Activated CD8-positive, alpha-beta T cell treated with anti-CD3 and anti-CD28 coated beads for 36 hours (primary cell): ENCODE results near the gene NFIC. TPM values are rescaled to one million over a fixed set of nuclear protein-coding genes. Genes with fewer than 3 reads are reported as not detected.
"Not testable (repeated sequence)": the region's sequence is repeated elsewhere in the genome, so short reads cannot be mapped to it uniquely, and the experiment has no call there.

Experiments used
- ATAC-seq: fragments of 200-7000 bp; cut with Tn5 transposase; one replicate; pipeline ENCODE4 v1.10.0; 2021; ENCODE audit warnings: mild to moderate bottlenecking, moderate library complexity
- CTCF ChIA-PET: fragments of 350-600 bp; sonication (Branson Sonifier 250); formaldehyde crosslinking; loops from one replicate; lab custom pipeline; 2021; ENCODE audit warnings: antibody characterized with exemption; lab: Charles Lee
- POLR2A ChIA-PET: fragments of 350-600 bp; sonication (Branson Sonifier 250); formaldehyde crosslinking; loops from one replicate; lab custom pipeline; 2021; ENCODE audit warnings: antibody characterized with exemption; lab: Charles Lee
- DNase-seq: peaks from one replicate; pipeline ENCODE4 v3.0.0-alpha.2; 2020
- H3K27ac Mint-ChIP-seq: one replicate; pipeline ENCODE4 v1.8.0; 2021; ENCODE audit warnings: mild to moderate bottlenecking, mixed read lengths
- H3K27me3 Mint-ChIP-seq: one replicate; pipeline ENCODE4 v1.8.0; 2021; ENCODE audit warnings: mixed read lengths
- H3K36me3 Mint-ChIP-seq: one replicate; pipeline ENCODE4 v1.8.0; 2021; ENCODE audit warnings: low read depth, mixed read lengths
- H3K4me1 Mint-ChIP-seq: one replicate; pipeline ENCODE4 v1.8.0; 2021; ENCODE audit warnings: low read depth, mixed read lengths
- H3K4me3 Mint-ChIP-seq: one replicate; pipeline ENCODE4 v1.8.0; 2021; ENCODE audit warnings: mild to moderate bottlenecking, moderate library complexity, mixed read lengths
- H3K9me3 Mint-ChIP-seq: one replicate; pipeline ENCODE4 v1.8.0; 2021; ENCODE audit warnings: mixed read lengths
- CTCF ChIP-seq: fragments of 200-600 bp; IDR thresholded peaks from one replicate; pipeline ENCODE4 v1.8.0; 2022; ENCODE audit warnings: antibody characterized with exemption, mild to moderate bottlenecking
- intact Hi-C: fragments of 100-400 bp; cut with micrococcal nuclease; formaldehyde crosslinking; loops from one replicate; pipeline ENCODE4 v1.10.0; 2022
- total RNA-seq, 2 experiments: library from RNA; stranded (reverse); gene quantifications; one replicate each; pipeline ENCODE4 v1.2.3, GENCODE V29; 2021

Gene NFIC
- total RNA-seq, 2 experiments from 2014 or later: 19.0 to 20.8 TPM

GRCh38 chr19:3333020-3333583 lies 33.3 kb upstream of the NFIC start:
- POLR2A ChIA-PET: no interaction called here
- H3K27me3 Mint-ChIP-seq: no peaks in the 10 kb centered on the region
- no peaks in the 10 kb centered on the region for H3K4me1 Mint-ChIP-seq
- intact Hi-C loops: no loop called here
- H3K36me3 Mint-ChIP-seq: no peaks in the 10 kb centered on the region
- CTCF ChIA-PET: interaction anchor here (3.7 kb wide), 1 partner anchor 140 kb away, joined by 10 read pairs; no protein-coding TSS in a partner anchor
- ATAC-seq (no peak), DNase-seq (no peak)
- no peak for TF ChIP-seq CTCF
- H3K4me3 Mint-ChIP-seq: no peak overlapping the region
- no peak overlapping the region for H3K27ac Mint-ChIP-seq
- no peaks in the 10 kb centered on the region for H3K9me3 Mint-ChIP-seq

- Mint-ChIP-seq H3K27ac (no peak overlapping the region), H3K4me1 (peaks cover 4% of the 10 kb centered on the region), H3K4me3 (no peak overlapping the region), H3K27me3 (no peaks in the 10 kb centered on the region), H3K9me3 (no peaks in the 10 kb centered on the region), H3K36me3 (no peaks in the 10 kb centered on the region)
- intact Hi-C loops: no loop called here
- CTCF ChIA-PET: interaction anchor here (0.6 to 3.7 kb wide), 2 partner anchors 10 to 139 kb away, joined by 3 to 10 read pairs; no protein-coding TSS in a partner anchor
- DNase-seq (no peak), ATAC-seq (no peak)
- no peak for TF ChIP-seq CTCF
- POLR2A ChIA-PET: no interaction called here
These were observed 32.7 kb upstream of the NFIC start for GRCh38 chr19:3333662-3334061.

DNA sequence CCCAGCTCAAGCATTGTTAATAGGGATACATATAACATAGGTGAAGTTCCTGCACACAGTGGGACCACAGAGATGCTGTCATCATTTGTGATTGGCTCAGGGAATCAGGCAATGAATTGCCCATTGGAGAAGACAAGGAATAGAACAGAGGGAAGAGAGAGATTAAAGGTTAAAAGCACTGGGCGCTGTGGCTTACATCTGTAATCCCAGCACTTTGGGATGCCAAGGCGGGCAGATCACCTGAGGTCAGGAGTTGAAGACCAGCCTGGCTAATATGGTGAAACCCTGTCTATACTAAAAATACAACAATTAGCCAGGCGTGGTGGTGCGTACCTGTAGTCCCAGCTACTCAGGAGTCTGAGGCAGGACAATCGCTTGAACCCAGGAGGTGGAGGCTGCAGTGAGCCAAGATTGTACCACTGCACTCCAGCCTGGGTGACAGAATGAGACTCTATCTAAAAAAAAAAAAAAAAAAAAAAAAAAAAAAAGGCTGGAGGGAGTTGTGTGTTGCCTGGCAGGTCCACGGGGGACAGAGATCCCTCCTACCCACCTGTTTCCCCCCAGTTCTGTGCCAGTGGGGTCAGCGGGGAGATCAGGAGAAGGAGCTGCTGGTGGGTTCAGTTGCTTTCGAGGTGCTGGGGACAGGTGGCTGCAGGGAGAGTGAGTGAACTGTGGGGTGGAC lies 31.5 kb upstream of the NFIC start:
- H3K4me1 Mint-ChIP-seq, intact Hi-C loops, H3K27ac Mint-ChIP-seq, H3K36me3 Mint-ChIP-seq, H3K27me3 Mint-ChIP-seq, H3K9me3 Mint-ChIP-seq, ATAC-seq, POLR2A ChIA-PET, DNase-seq, H3K4me3 Mint-ChIP-seq: not testable (repeated sequence)
- CTCF ChIA-PET: interaction anchor here (2.8 to 3.7 kb wide), 2 partner anchors 95 to 138 kb away, joined by 8 to 10 read pairs; no protein-coding TSS in a partner anchor

- Mint-ChIP-seq H3K27me3 (no peaks in the 10 kb centered on the region), H3K27ac (no peak overlapping the region), H3K9me3 (no peaks in the 10 kb centered on the region), H3K36me3 (no peaks in the 10 kb centered on the region), H3K4me1 (peaks cover 7% of the 10 kb centered on the region), H3K4me3 (no peak overlapping the region)
- no peak for ATAC-seq
- no peak for DNase-seq
- TF ChIP-seq CTCF: no peak
- POLR2A ChIA-PET: interaction anchor here (1.1 kb wide), 1 partner anchor 150 kb away, joined by 3 read pairs; no protein-coding TSS in a partner anchor
- intact Hi-C loops: no loop called here
- CTCF ChIA-PET: interaction anchor here (1.1 to 3.7 kb wide), 4 partner anchors 31 to 137 kb away, joined by 3 to 10 read pairs (median 6); no protein-coding TSS in a partner anchor
These were observed 30.7 kb upstream of the NFIC start for GRCh38 chr19:3335431-3336350.

- Mint-ChIP-seq H3K9me3 (no peaks in the 10 kb centered on the region), H3K27me3 (no peaks in the 10 kb centered on the region), H3K36me3 (no peaks in the 10 kb centered on the region), H3K4me1 (peaks cover 7% of the 10 kb centered on the region), H3K4me3 (no peak overlapping the region), H3K27ac (no peak overlapping the region)
- ChIA-PET POLR2A (interaction anchor here (1.1 kb wide), 1 partner anchor 149 kb away, joined by 3 read pairs; no protein-coding TSS in a partner anchor), CTCF (interaction anchor here (1.1 to 3.7 kb wide), 4 partner anchors 32 to 136 kb away, joined by 3 to 10 read pairs (median 6); no protein-coding TSS in a partner anchor)
- TF ChIP-seq CTCF: no peak
- no peak for DNase-seq
- ATAC-seq: no peak
- intact Hi-C loops: no loop called here
These were observed 30.1 kb upstream of the NFIC start for GRCh38 chr19:3336351-3336679.
